ENCODE data around the gene KLF9.

Gene KLF9

GRCh38 chr9:70413799-70414775 lies at the start of gene KLF9 (continued):
- TF ChIP-seq, protein P1, sequence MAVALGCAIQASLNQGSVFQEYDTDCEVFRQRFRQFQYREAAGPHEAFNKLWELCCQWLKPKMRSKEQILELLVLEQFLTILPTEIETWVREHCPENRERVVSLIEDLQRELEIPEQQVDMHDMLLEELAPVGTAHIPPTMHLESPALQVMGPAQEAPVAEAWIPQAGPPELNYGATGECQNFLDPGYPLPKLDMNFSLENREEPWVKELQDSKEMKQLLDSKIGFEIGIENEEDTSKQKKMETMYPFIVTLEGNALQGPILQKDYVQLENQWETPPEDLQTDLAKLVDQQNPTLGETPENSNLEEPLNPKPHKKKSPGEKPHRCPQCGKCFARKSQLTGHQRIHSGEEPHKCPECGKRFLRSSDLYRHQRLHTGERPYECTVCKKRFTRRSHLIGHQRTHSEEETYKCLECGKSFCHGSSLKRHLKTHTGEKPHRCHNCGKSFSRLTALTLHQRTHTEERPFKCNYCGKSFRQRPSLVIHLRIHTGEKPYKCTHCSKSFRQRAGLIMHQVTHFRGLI (tag by site-specific recombination; IDR thresholded peaks at IDR 0.05) = no peak
- TF ChIP-seq ZNF473 (tag by site-specific recombination; IDR thresholded peaks at IDR 0.05) (no peak), ZNF16 (tag by site-specific recombination; IDR thresholded peaks at IDR 0.05; ENCODE audit: low read depth) (no peak), ZNF2 (tag by site-specific recombination; IDR thresholded peaks at IDR 0.05) (peak; percentile 71), ZEB2 (tag by site-specific recombination; IDR thresholded peaks at IDR 0.05) (peak; percentile 92), ZBTB20 (tag by site-specific recombination; IDR thresholded peaks at IDR 0.05) (peak; percentile 86), ZBTB21 (tag by site-specific recombination; IDR thresholded peaks at IDR 0.05) (peak; percentile 90), ZNF341 (tag by site-specific recombination; IDR thresholded peaks at IDR 0.05; ENCODE audit: low read depth) (peak; percentile 97), ZNF416 (tag by site-specific recombination; IDR thresholded peaks at IDR 0.05) (no peak), KLF10 (tag by site-specific recombination; IDR thresholded peaks at IDR 0.05) (peak; percentile 95), ZNF670 (tag by site-specific recombination; IDR thresholded peaks at IDR 0.05; ENCODE audit: low read depth) (no peak), ZNF184 (tag by site-specific recombination; IDR thresholded peaks at IDR 0.05) (no peak), SP3 (tag by site-specific recombination; IDR thresholded peaks at IDR 0.05) (peak; percentile 41; the same call in 1 of the 2 replicates), ZNF155 (tag by site-specific recombination; IDR thresholded peaks at IDR 0.05) (no peak), ZNF248 (tag by site-specific recombination; IDR thresholded peaks at IDR 0.05) (no peak), ZNF426 (tag by site-specific recombination; IDR thresholded peaks at IDR 0.05) (no peak), TRIM28 (IDR thresholded peaks at IDR 0.05; ENCODE audit: borderline replicate concordance, low read length) (peak; percentile 73; the same call in 1 of the 2 replicates), ZNF692 (tag by site-specific recombination; IDR thresholded peaks at IDR 0.05) (peak; percentile 100), HOXC10 (CRISPR knock-in tag; IDR thresholded peaks at IDR 0.05) (no peak), ZNF26 (tag by site-specific recombination; IDR thresholded peaks at IDR 0.05) (no peak), ZFP37 (tag by site-specific recombination; IDR thresholded peaks at IDR 0.05) (peak; percentile 68; the same call in 1 of the 2 replicates), ZSCAN30 (tag by site-specific recombination; IDR thresholded peaks at IDR 0.05) (peak; percentile 50), ZNF394 (tag by site-specific recombination; IDR thresholded peaks at IDR 0.05; ENCODE audit: borderline replicate concordance) (0 out of 2 replicates have a peak, but pooled peaks have one; percentile 50), HOXA7 (CRISPR knock-in tag; IDR thresholded peaks at IDR 0.05; ENCODE audit: borderline replicate concordance) (no peak), KLF1 (tag by site-specific recombination; IDR thresholded peaks at IDR 0.05) (0 out of 2 replicates have a peak, but pooled peaks have one; percentile 11), ZNF600 (tag by site-specific recombination; IDR thresholded peaks at IDR 0.05) (peak; percentile 71), YY2 (tag by site-specific recombination; IDR thresholded peaks at IDR 0.05) (no peak), ZNF24 (tag by site-specific recombination; IDR thresholded peaks at IDR 0.05) (0 out of 2 replicates have a peak, but pooled peaks have one; percentile 47)
- TF ChIP-seq, protein P2, sequence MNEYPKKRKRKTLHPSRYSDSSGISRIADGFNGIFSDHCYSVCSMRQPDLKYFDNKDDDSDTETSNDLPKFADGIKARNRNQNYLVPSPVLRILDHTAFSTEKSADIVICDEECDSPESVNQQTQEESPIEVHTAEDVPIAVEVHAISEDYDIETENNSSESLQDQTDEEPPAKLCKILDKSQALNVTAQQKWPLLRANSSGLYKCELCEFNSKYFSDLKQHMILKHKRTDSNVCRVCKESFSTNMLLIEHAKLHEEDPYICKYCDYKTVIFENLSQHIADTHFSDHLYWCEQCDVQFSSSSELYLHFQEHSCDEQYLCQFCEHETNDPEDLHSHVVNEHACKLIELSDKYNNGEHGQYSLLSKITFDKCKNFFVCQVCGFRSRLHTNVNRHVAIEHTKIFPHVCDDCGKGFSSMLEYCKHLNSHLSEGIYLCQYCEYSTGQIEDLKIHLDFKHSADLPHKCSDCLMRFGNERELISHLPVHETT (tag by site-specific recombination; IDR thresholded peaks at IDR 0.05) = no peak
- TF ChIP-seq, protein P3, sequence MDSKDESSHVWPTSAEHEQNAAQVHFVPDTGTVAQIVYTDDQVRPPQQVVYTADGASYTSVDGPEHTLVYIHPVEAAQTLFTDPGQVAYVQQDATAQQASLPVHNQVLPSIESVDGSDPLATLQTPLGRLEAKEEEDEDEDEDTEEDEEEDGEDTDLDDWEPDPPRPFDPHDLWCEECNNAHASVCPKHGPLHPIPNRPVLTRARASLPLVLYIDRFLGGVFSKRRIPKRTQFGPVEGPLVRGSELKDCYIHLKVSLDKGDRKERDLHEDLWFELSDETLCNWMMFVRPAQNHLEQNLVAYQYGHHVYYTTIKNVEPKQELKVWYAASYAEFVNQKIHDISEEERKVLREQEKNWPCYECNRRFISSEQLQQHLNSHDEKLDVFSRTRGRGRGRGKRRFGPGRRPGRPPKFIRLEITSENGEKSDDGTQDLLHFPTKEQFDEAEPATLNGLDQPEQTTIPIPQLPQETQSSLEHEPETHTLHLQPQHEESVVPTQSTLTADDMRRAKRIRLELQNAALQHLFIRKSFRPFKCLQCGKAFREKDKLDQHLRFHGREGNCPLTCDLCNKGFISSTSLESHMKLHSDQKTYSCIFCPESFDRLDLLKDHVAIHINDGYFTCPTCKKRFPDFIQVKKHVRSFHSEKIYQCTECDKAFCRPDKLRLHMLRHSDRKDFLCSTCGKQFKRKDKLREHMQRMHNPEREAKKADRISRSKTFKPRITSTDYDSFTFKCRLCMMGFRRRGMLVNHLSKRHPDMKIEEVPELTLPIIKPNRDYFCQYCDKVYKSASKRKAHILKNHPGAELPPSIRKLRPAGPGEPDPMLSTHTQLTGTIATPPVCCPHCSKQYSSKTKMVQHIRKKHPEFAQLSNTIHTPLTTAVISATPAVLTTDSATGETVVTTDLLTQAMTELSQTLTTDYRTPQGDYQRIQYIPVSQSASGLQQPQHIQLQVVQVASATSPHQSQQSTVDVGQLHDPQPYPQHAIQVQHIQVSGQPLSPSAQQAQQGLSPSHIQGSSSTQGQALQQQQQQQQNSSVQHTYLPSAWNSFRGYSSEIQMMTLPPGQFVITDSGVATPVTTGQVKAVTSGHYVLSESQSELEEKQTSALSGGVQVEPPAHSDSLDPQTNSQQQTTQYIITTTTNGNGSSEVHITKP (tag by site-specific recombination; IDR thresholded peaks at IDR 0.05) = peak; percentile 94

Data from HEK293 (cell line).